ENCODE data around the gene MFAP4. TPM values are rescaled to one million over a fixed set of nuclear protein-coding genes. Genes with fewer than 3 reads are reported as not detected.

The MFAP4 gene
- total and polyA plus RNA-seq, 2 donors (not counting 1 experiment from before 2014, with no cell fraction given) = not detected

GRCh38 chr17:19403021-19403420, 16.0 kb upstream of the MFAP4 start:
- ChIA-PET CTCF (no interaction called here), POLR2A (no interaction called here)
- no peak for DNase-seq
- H3K36me3 ChIP-seq (replicated peaks in 1 of 2; ENCODE audit: control extremely low read depth in 1 of 2, control insufficient read depth in 1 of 2, extremely low read depth in 1 of 2, insufficient read depth in 2 of 2, low read length in 1 of 2) = no peaks in the 10 kb centered on the region
- H3K4me3 ChIP-seq (ENCODE audit: control extremely low read depth in 1 of 5, extremely low read depth in 1 of 5, insufficient read depth in 1 of 5, low read depth in 2 of 5, low read length in 4 of 5) = no peak overlapping the region
- no peak overlapping the region for H3K27ac Mint-ChIP-seq
- H3K9me3 ChIP-seq (ENCODE audit: control extremely low read depth in 1 of 3, control insufficient read depth in 2 of 3, insufficient read depth in 1 of 3, low read length in 2 of 3) = no peaks in the 10 kb centered on the region
- H3K4me2 ChIP-seq (replicated peaks; ENCODE audit: low read depth, low read length, poor library complexity, severe bottlenecking) = no peak overlapping the region
- no peak overlapping the region for H3K4me3 Mint-ChIP-seq
- peaks cover 23% of the 10 kb centered on the region for H3K27me3 Mint-ChIP-seq
- H3K9me3 Mint-ChIP-seq (ENCODE audit: insufficient read depth) = no peaks in the 10 kb centered on the region
- H3K27ac ChIP-seq (ENCODE audit: low read length in 2 of 2) = no peak overlapping the region
- H4K20me1 ChIP-seq (ENCODE audit: control insufficient read depth, insufficient read depth, low read length, poor library complexity, severe bottlenecking) = no peaks in the 10 kb centered on the region
- H3K4me1 Mint-ChIP-seq = no peaks in the 10 kb centered on the region
- intact Hi-C loops (cut with micrococcal nuclease) = no loop called here
- H2AFZ ChIP-seq (ENCODE audit: insufficient read depth, low read depth, low read length, poor library complexity, severe bottlenecking) = no peak overlapping the region
- no peaks in the 10 kb centered on the region for H3K79me2 ChIP-seq (ENCODE audit: control insufficient read depth, insufficient read depth, low read length)
- 84% methylated on average over 4 of the region's 4 CpGs for WGBS (ENCODE audit: insufficient coverage)
- no peaks in the 10 kb centered on the region for H3K4me1 ChIP-seq (ENCODE audit: control insufficient read depth in 2 of 2, insufficient read depth in 2 of 2, low read length in 2 of 2)
- peaks cover 0 to 8% (median under 1%) of the 10 kb centered on the region in 4 experiments for H3K27me3 ChIP-seq (replicated peaks in 1 of 4; ENCODE audit: control extremely low read depth in 1 of 4, control insufficient read depth in 3 of 4, insufficient read depth in 4 of 4, low read length in 3 of 4)
- TF ChIP-seq EZH2 (IDR thresholded peaks at IDR 0.05; ENCODE audit: borderline replicate concordance, insufficient read depth, low read depth, low read length, poor library complexity, severe bottlenecking) (no peak), CTCF (IDR thresholded peaks at IDR 0.05) (no peak)
- H3K9ac ChIP-seq (ENCODE audit: low read length) = no peak overlapping the region
- no peak for ATAC-seq (ENCODE audit: low read depth)

- no peak for ATAC-seq (ENCODE audit: low read depth)
- H2AFZ ChIP-seq (ENCODE audit: insufficient read depth, low read depth, low read length, poor library complexity, severe bottlenecking) = no peak overlapping the region
- TF ChIP-seq CTCF (IDR thresholded peaks at IDR 0.05) = no peak
- no peak for TF ChIP-seq EZH2 (IDR thresholded peaks at IDR 0.05; ENCODE audit: borderline replicate concordance, insufficient read depth, low read depth, low read length, poor library complexity, severe bottlenecking)
- H3K27ac ChIP-seq (ENCODE audit: low read length in 2 of 2) = no peak overlapping the region
- no peak overlapping the region for H3K4me3 ChIP-seq (ENCODE audit: control extremely low read depth in 1 of 5, extremely low read depth in 1 of 5, insufficient read depth in 1 of 5, low read depth in 2 of 5, low read length in 4 of 5)
- Mint-ChIP-seq H3K4me3 (no peak overlapping the region), H3K27me3 (peaks cover 23% of the 10 kb centered on the region), H3K9me3 (ENCODE audit: insufficient read depth) (no peaks in the 10 kb centered on the region), H3K27ac (no peak overlapping the region), H3K4me1 (no peaks in the 10 kb centered on the region)
- CTCF ChIA-PET = no interaction called here
- H3K36me3 ChIP-seq (replicated peaks in 1 of 2; ENCODE audit: control extremely low read depth in 1 of 2, control insufficient read depth in 1 of 2, extremely low read depth in 1 of 2, insufficient read depth in 2 of 2, low read length in 1 of 2) = no peaks in the 10 kb centered on the region
- H3K9me3 ChIP-seq (ENCODE audit: control extremely low read depth in 1 of 3, control insufficient read depth in 2 of 3, insufficient read depth in 1 of 3, low read length in 2 of 3) = no peaks in the 10 kb centered on the region
- WGBS (ENCODE audit: insufficient coverage) = no CpG with 5 or more reads among the region's 1 CpG
- no peaks in the 10 kb centered on the region for H3K79me2 ChIP-seq (ENCODE audit: control insufficient read depth, insufficient read depth, low read length)
- POLR2A ChIA-PET = no interaction called here
- H3K27me3 ChIP-seq (replicated peaks in 1 of 4; ENCODE audit: control extremely low read depth in 1 of 4, control insufficient read depth in 3 of 4, insufficient read depth in 4 of 4, low read length in 3 of 4) = peaks cover 0 to 13% (median 1%) of the 10 kb centered on the region in 4 experiments
- H4K20me1 ChIP-seq (ENCODE audit: control insufficient read depth, insufficient read depth, low read length, poor library complexity, severe bottlenecking) = no peaks in the 10 kb centered on the region
- H3K4me2 ChIP-seq (replicated peaks; ENCODE audit: low read depth, low read length, poor library complexity, severe bottlenecking) = no peak overlapping the region
- intact Hi-C loops (cut with micrococcal nuclease) = no loop called here
- no peak for DNase-seq
- H3K9ac ChIP-seq (ENCODE audit: low read length) = no peak overlapping the region
- no peaks in the 10 kb centered on the region for H3K4me1 ChIP-seq (ENCODE audit: control insufficient read depth in 2 of 2, insufficient read depth in 2 of 2, low read length in 2 of 2)
Observed at GRCh38 chr17:19402171-19402570, 15.2 kb upstream of the MFAP4 start.
